Activated CD8-positive, alpha-beta memory T cell treated with anti-CD3 and anti-CD28 coated beads for 4 hours (primary cell): ENCODE measurements around the gene EID2B.

Source experiments
- DNase-seq, 2 donors: peaks; one replicate each; pipeline ENCODE4 v3.0.0-alpha.2; 2020; ENCODE audit warnings: low read depth in 2 of 2

The EID2B gene

GRCh38 chr19:39498798-39499642, 33.6 kb downstream of the EID2B start, which contains the start of gene DLL3:
Gene DLL3 (plus strand): TSS chr19:39498947. CDS start chr19:39498975, 28 bp downstream.
- no peak for DNase-seq

- no peak for DNase-seq
Observed at GRCh38 chr19:39497996-39498797, 34.5 kb downstream of the EID2B start.

GRCh38 chr19:39497701-39497995, 35.0 kb downstream of the EID2B start:
- DNase-seq, result no peak

GRCh38 chr19:39496063-39496462, 36.6 kb downstream of the EID2B start:
- no peak for DNase-seq

DNA sequence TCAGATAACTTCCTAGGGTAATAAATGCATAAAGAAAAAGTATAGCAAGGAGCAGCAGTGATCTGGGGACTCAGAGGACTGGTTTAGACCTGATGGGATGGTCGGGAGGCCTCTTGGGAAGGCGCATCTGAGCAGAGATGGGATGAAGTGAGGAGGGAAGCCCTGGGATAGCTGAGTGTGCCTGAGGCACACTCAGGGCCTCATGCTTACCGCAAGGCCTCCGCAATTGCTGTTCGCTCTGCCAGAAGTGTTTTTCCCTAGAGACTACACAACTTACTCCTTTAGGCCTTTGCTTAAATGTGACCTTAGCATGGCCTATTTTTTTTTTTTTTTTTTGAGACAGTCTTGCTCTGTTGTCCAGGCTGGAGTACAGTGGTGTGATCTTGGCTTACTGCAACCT, 38.0 kb downstream of the EID2B start:
- DNase-seq, result no peak

GRCh38 chr19:39492788-39493187, 39.9 kb downstream of the EID2B start:
- no peak for DNase-seq

- DNase-seq, result no peak
Observed at GRCh38 chr19:39492225-39492624, 40.4 kb downstream of the EID2B start.

GRCh38 chr19:39489756-39490155, 42.9 kb downstream of the EID2B start:
- DNase-seq, result no peak

DNA sequence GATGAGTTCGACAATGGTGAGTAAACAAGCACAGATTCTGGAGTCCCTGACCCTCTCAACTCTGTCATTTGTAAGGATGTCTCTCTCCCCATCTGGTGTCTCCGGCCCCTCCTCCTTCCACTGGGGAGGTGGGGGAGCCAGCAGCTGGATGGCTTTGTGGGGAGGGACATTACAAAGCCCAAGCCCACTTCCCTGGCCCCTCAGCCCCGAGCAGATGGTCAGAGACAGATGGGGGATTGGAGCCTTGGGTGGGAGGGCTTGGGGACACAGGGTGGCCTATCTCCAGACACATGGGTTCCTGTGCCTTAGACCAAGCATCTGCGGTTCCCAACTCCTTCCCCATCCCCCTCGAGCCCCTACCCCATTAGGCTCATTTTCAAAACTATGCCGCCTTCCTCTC, 49.5 kb downstream of the EID2B start:
- no peak for DNase-seq

GRCh38 chr19:39481676-39482075, 51.0 kb downstream of the EID2B start:
- no peak for DNase-seq

- no peak for DNase-seq
Observed at GRCh38 chr19:39481229-39481545, 51.5 kb downstream of the EID2B start.
